Panc1 (cell line): Measurements from ENCODE around the gene CMTM4. TPM values are rescaled to one million over a fixed set of nuclear protein-coding genes. Genes with fewer than 3 reads are reported as not detected.

Source experiments
- ATAC-seq: fragments of 200-7000 bp; cut with Tn5 transposase; 2 replicates; pipeline ENCODE4 v1.9.1; 2020; ENCODE audit warnings: mild to moderate bottlenecking, moderate library complexity
- BruUV-seq: library from RNA; stranded (reverse); fragments of 400-500 nt; replicated peaks from 2 replicates; lab custom pipeline; 2021; lab: Mats Ljungman, UMichigan
- CTCF ChIA-PET: fragments of 300-600 bp; sonication (Branson Sonifier 250); formaldehyde crosslinking; loops from one replicate; lab custom pipeline; 2022; ENCODE audit warnings: antibody characterized with exemption; lab: Charles Lee
- POLR2A ChIA-PET: fragments of 300-600 bp; sonication (Branson Sonifier 250); formaldehyde crosslinking; loops from one replicate; lab custom pipeline; 2022; ENCODE audit warnings: antibody characterized with exemption; lab: Charles Lee
- DNase-seq: peaks from one replicate; pipeline ENCODE4 v3.0.0-alpha.2; 2010; ENCODE audit warnings: low read depth, low spot score
- H3K27ac ChIP-seq: 2 replicates; pipeline ENCODE4 v1.5.1; 2011; ENCODE audit warnings: mild to moderate bottlenecking, low read length, inconsistent platforms
- H3K27me3 ChIP-seq: fragments of 200-500 bp; sonication (Bioruptor generic); 2 replicates; pipeline ENCODE4 v1.6.0; 2014; ENCODE audit warnings: low read length, inconsistent platforms; ENCODE audit not compliant: control insufficient read depth, insufficient read depth
- H3K36me3 ChIP-seq: fragments of 200-500 bp; sonication (Bioruptor generic); 2 replicates; pipeline ENCODE4 v1.5.1; 2014; ENCODE audit warnings: inconsistent platforms, mild to moderate bottlenecking, low read length, moderate library complexity; ENCODE audit not compliant: control insufficient read depth, insufficient read depth
- H3K4me1 ChIP-seq: 2 replicates; pipeline ENCODE4 v1.5.1; 2011; ENCODE audit warnings: inconsistent platforms, mild to moderate bottlenecking, low read length, moderate library complexity; ENCODE audit not compliant: control insufficient read depth, insufficient read depth
- H3K4me3 ChIP-seq, 2 experiments: 2 replicates each; pipeline ENCODE4 v1.5.1; 2011 to 2012; ENCODE audit warnings: low read depth in 2 of 2, low read length in 2 of 2, mild to moderate bottlenecking in 2 of 2, inconsistent platforms in 1 of 2, moderate library complexity in 1 of 2
- H3K9me3 ChIP-seq: fragments of 200-500 bp; sonication (Bioruptor generic); 2 replicates; pipeline ENCODE4 v1.5.1; 2014; ENCODE audit warnings: low read depth, mild to moderate bottlenecking, inconsistent platforms, low read length, moderate library complexity; ENCODE audit not compliant: control insufficient read depth, insufficient read depth
- CTCF ChIP-seq: fragments of 450-650 bp; IDR thresholded peaks from 2 replicates; pipeline ENCODE4 v1.5.1; 2017; ENCODE audit warnings: mild to moderate bottlenecking
- POLR2AphosphoS5 ChIP-seq: IDR thresholded peaks from 2 replicates; pipeline ENCODE4 v1.6.1; 2012; ENCODE audit warnings: mild to moderate bottlenecking, low read depth, low read length, moderate library complexity
- REST ChIP-seq, 2 experiments: IDR thresholded peaks; 2 replicates each; pipeline ENCODE4 v1.6.1; 2011 to 2012; ENCODE audit warnings: low read depth in 2 of 2, control low read depth in 1 of 2, low read length in 1 of 2, mild to moderate bottlenecking in 1 of 2, moderate library complexity in 1 of 2; ENCODE audit not compliant: insufficient read depth in 1 of 2
- SIN3A ChIP-seq: IDR thresholded peaks from 2 replicates; pipeline ENCODE4 v1.6.1; 2012; ENCODE audit warnings: low read depth, mild to moderate bottlenecking, low read length, moderate library complexity, borderline replicate concordance; ENCODE audit not compliant: insufficient read depth
- TCF7L2 ChIP-seq: IDR thresholded peaks from 2 replicates; pipeline ENCODE4 v1.6.1; 2011; ENCODE audit warnings: mild to moderate bottlenecking, low read depth, low read length, inconsistent platforms
- in situ Hi-C: cut with HindIII; loops from 2 replicates; pipeline ENCODE4 v1.10.0; 2016; ENCODE audit warnings: low sequenced_read_pairs, low pct_unique_long_range_greater_than_20kb
- intact Hi-C: fragments of 100-400 bp; cut with micrococcal nuclease; formaldehyde crosslinking; loops from one replicate; pipeline ENCODE4 v1.10.0; 2022; ENCODE audit not compliant: unreplicated experiment
- total RNA-seq: library from RNA; stranded (reverse); gene quantifications from one replicate; pipeline ENCODE4 v1.2.1, GENCODE V29; 2021; ENCODE audit not compliant: unreplicated experiment

CMTM4 gene
- total RNA-seq, 1 experiment from 2014 or later = 51.9 TPM

GRCh38 chr16:66713076-66713475 lies 16.5 kb upstream of the CMTM4 start:
- H3K27ac ChIP-seq = no peak overlapping the region
- DNase-seq (no peak), ATAC-seq (no peak)
- no peaks in the 10 kb centered on the region for H3K4me1 ChIP-seq
- no peaks in the 10 kb centered on the region for H3K36me3 ChIP-seq
- no peak for TF ChIP-seq TCF7L2
- no peak for TF ChIP-seq REST (IDR thresholded peaks at IDR 0.05; ENCODE audit: insufficient read depth in 1 of 2, low read depth in 2 of 2, low read length in 1 of 2)
- TF ChIP-seq CTCF = no peak
- TF ChIP-seq SIN3A = no peak
- TF ChIP-seq POLR2AphosphoS5 = no peak
- H3K27me3 ChIP-seq = no peaks in the 10 kb centered on the region
- ChIA-PET POLR2A (no interaction called here), CTCF (no interaction called here)
- H3K9me3 ChIP-seq = no peaks in the 10 kb centered on the region
- in situ Hi-C loops (no loop called here), intact Hi-C loops (no loop called here)
- H3K4me3 ChIP-seq = no peak overlapping the region
- no TSS peak for BruUV-seq

GRCh38 chr16:66712512-66712911 lies 16.0 kb upstream of the CMTM4 start:
- TF ChIP-seq REST (IDR thresholded peaks at IDR 0.05; ENCODE audit: insufficient read depth in 1 of 2, low read depth in 2 of 2, low read length in 1 of 2) (no peak), SIN3A (no peak), TCF7L2 (no peak), POLR2AphosphoS5 (no peak), CTCF (no peak)
- Histone ChIP-seq H3K36me3 (no peaks in the 10 kb centered on the region), H3K4me1 (no peaks in the 10 kb centered on the region), H3K4me3 (no peak overlapping the region), H3K27ac (no peak overlapping the region), H3K9me3 (no peaks in the 10 kb centered on the region), H3K27me3 (no peaks in the 10 kb centered on the region)
- in situ Hi-C loops = no loop called here
- no TSS peak for BruUV-seq
- ATAC-seq = no peak
- no peak for DNase-seq
- ChIA-PET POLR2A (no interaction called here), CTCF (no interaction called here)
- intact Hi-C loops = no loop called here
